ENCODE data around the gene ADGRD1.

ADGRD1 gene

GRCh38 chr12:131135786-131136538, 182.3 kb downstream of the ADGRD1 start:
- DNase-seq (ENCODE audit: low read depth), result no peak

DNA sequence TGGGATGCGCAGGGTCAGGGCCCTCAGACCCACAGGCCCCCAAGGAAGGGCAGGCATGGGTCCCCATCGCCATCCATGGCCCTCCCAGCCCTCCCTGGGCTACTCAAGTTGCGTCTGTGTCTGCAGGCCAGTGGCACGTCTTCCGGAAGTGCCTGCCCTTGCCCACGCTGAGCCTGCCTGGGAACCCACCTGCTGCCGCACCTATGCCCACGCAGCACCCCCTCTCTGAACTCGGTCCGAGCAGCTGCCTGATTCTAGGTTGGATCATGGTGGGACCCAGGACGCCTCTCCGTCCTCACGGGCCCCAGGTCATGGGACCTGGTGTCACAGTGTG, 182.8 kb downstream of the ADGRD1 start:
- no peak for DNase-seq (ENCODE audit: low read depth)

DNA sequence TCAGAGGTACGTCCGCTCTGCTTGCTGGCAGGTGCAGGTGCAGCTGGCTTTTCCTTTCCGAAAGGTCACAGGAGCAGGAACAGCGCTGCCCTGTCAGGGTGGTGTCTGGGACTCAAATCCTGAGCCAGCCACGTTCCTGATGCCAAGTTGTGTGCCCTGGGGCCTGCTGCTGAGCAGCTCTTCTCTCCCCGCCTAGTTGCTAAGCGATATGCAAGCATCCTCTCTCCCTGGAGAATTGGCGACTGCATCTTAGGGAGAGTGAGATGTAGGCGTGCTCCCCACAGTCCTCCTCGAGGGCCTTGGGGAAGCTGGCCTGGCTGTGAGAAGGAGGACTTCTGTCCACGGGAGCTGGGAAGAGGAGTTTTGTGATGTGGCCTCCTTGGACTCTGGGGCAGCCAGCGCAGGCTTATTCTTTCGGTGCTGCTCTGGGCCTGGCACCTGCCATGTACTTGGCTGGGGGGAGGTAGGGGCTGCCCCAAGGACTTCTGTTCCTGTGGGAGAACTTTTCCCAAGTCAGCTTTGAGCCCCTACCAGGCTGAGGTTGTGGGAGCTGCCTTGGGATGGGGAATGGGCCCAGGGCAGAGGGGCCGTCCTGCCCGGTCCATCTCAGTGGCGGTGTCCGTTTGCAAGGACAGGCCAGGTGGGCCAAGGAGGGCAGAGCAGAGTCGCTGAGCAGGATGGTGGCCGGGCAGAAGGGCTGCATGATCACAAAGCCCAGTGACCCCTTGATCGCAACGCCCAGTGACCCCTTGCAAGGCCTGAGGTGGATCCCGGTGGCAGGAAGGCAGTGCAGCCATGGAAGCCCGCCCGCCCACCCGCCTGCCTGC, 183.5 kb downstream of the ADGRD1 start:
- DNase-seq (ENCODE audit: low read depth), result no peak

- no peak for DNase-seq (ENCODE audit: low read depth)
Observed at GRCh38 chr12:131137836-131138637, 184.3 kb downstream of the ADGRD1 start.

DNA sequence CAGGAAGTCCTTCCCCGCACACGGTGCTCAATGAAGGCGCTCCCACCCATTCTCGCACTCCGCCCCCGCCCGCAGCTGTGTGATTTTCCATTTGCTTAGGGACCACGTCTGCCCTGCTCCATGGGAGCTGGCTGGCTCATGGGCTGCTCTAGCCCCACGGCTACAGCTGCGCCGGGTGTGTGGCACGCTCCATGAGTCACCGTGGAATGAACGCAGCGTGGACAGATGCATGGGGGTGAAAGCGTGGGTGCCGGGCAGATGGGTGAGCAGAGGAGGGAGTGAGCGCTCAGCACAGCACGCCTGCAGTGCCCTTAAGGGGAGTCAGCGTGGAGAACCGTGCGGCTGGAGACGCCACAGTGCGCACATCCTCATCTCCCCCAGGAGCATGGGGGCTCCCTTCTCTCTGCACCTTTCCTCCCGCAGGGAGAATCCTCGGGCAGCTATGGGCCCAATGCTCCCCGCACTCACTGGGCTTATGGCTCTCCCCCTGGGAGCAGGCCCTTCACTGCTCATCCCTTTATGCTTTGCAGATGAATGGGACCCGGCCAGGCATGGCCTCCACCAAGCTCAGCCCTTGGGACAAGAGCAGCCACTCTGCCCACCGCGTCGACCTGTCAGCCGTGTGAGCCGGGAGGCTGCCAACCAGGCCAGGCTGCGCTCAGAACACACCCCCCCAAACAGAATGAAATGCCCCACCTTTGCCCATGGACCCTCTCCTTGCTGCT, 185.1 kb downstream of the ADGRD1 start:
- DNase-seq (ENCODE audit: low read depth), result no peak

DNA sequence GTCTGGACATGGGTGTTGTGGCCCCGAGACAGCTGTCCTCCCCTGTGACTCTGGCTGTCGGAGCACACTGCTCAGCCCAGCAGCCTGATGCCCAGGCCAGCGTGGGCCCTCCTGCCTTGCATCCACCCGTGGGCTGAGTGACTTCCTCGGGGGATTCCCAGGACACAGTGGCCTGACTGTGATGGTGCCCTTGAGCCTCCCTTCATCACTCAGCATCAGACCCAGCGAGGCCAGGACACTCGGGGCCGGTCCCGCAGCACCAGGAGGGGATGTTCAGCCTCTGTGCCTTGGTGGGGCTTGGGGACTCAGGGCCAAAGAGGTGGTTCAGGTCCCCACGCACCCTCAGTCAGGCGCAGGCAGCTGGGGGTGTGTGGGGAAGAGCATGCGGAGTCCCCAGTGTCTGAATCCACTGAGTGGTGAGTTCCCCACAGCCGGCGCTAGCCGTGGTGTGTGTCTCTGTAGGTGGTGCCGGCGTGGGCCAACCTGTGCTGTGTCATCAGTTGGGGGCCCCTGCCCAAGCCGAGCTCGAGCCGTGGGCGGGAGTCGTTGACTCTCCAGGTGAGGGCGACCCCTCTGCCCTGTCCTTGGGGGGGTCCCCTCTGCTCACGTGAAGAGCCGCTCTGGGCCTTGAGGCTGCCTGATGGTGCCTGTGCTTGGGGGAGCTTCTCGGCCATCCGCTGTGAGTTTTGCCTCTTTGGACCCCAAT, 185.8 kb downstream of the ADGRD1 start:
- no peak for DNase-seq (ENCODE audit: low read depth)

- DNase-seq (ENCODE audit: low read depth), result no peak
Observed at GRCh38 chr12:131140069-131140435, 186.3 kb downstream of the ADGRD1 start.

DNA sequence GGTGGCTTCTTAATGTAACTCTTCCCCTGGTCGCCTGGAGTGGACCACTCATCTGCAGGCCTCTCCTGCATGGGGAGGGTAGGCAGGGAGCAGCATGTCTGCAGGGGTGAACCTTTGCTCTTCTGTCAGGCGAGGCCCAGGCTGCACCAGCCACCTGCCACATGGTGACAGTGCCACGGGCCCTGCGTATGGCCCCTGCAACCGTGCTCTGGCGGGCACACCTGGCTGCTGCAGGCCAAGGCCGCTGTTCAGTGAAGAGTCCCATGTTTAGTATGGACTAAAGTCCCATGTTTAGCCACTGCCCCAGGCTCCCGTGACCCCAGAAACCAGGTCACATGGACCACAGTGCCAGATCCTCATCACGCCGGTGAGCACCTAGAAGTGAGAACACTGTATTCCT, 187.0 kb downstream of the ADGRD1 start:
- DNase-seq (ENCODE audit: low read depth), result no peak

DNA sequence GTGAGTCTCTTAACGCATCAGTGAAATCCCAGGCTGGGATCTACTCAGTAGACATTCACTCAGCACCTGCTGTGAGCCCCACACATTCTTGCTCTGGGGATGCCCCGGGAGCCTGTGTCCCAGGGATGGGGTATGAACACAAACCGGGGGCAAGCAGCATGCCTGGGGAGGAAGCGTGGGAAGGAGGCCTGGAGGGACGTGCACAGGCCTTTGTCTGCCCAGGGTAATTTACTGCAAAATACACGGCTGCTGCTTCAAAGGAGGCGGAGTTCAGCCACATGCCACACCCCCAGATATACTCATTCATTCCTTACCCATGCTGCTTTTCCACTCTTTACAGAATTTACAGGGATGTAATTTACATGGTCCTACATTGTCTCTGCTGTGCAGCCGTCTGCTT, 187.8 kb downstream of the ADGRD1 start:
- DNase-seq (ENCODE audit: low read depth), result no peak

GRCh38 chr12:131142891-131143657, 189.4 kb downstream of the ADGRD1 start:
- DNase-seq (ENCODE audit: low read depth), result no peak

GRCh38 chr12:131146173-131146675, 192.5 kb downstream of the ADGRD1 start:
- DNase-seq (ENCODE audit: low read depth), result no peak

GRCh38 chr12:131147293-131147692, 193.6 kb downstream of the ADGRD1 start:
- no peak for DNase-seq (ENCODE audit: low read depth)

- no peak for DNase-seq (ENCODE audit: low read depth)
Observed at GRCh38 chr12:131147894-131148293, 194.2 kb downstream of the ADGRD1 start.

GRCh38 chr12:131151558-131152345, 198.0 kb downstream of the ADGRD1 start:
- no peak for DNase-seq (ENCODE audit: low read depth)

DNA sequence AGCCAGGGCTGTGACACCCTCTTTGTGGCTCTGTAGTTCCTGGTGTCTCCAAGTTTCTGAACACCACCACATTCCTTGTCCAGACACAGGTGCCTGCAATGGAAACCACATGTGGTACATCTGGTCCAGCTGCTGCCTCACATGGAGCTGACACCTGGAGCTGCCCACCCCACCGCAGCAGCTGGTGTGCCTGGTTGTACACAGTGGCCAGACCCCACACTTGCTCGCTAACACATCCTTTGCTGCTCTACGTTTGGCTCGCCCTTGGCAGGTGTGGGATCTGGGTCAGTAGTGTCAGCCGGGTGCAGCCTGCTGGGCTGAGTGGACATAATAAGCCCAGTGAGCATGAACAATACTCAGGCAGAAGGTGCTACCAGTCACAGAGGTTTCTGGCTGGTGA, 198.9 kb downstream of the ADGRD1 start:
- DNase-seq (ENCODE audit: low read depth), result no peak

GRCh38 chr12:131153016-131153415, 199.3 kb downstream of the ADGRD1 start:
- no peak for DNase-seq (ENCODE audit: low read depth)

- DNase-seq (ENCODE audit: low read depth), result no peak
Observed at GRCh38 chr12:131153956-131154355, 200.2 kb downstream of the ADGRD1 start.

DNA sequence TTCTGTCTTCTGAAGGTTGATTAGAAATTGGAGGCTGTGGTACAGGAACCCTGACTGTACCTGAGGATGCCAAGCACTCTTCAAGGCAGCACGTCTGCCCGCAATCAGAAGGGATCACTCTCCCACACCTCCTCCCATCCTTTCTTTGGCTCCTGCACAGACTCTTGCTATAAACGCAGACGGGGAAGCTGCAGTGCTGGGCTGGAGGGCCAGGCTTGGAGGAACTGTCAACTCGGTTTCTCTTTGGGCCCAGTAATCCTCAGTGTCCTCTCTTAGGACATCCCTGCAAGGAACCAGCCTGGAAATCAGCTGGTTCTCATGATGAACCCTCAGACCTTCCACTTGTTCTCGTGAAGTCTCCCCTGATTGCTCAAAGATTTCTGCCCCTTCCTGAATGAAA, 201.4 kb downstream of the ADGRD1 start:
- no peak for DNase-seq (ENCODE audit: low read depth)

- DNase-seq (ENCODE audit: low read depth), result no peak
Observed at GRCh38 chr12:131157743-131158142, 204.0 kb downstream of the ADGRD1 start.

DNA sequence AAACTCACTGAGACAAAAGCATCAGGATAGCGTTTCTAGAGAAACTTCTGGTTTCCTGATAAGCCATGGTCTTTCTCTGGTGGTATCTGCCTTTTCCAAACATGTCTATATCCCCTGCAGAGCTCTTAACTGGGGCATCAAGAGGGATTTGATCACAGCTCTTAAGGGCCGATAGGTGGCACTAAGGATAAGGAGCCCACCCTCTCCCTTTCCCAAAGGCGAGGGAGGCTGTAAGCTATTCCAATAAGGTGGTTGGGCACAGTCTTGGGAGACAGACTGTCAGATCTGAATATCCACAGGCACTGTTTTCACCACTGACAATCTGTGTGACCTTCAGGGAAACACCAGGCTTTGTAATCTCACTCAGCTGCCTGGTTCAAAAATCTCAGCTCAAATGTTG, 206.0 kb downstream of the ADGRD1 start:
- DNase-seq (ENCODE audit: low read depth), result no peak
